GM23338 (cell line): ENCODE measurements around the gene CYP4F2. TPM values are rescaled to one million over a fixed set of nuclear protein-coding genes. Genes with fewer than 3 reads are reported as not detected.

ENCODE experiments used
- ATAC-seq: fragments of 200-7000 bp; cut with Tn5 transposase; 3 replicates; pipeline ENCODE4 v1.9.1; 2020
- DNase-seq: peaks from one replicate; pipeline ENCODE4 v3.0.0-alpha.2; 2015; ENCODE audit warnings: low spot score
- H2AFZ ChIP-seq: fragments of 200-600 bp; sonication (generic); 2 replicates; pipeline ENCODE4 v1.8.0; 2016; ENCODE audit warnings: antibody characterized with exemption, mild to moderate bottlenecking, moderate library complexity
- H3F3A ChIP-seq: fragments of 200-600 bp; sonication (generic); replicated peaks from 2 replicates; pipeline ENCODE4 v1.8.0; 2017; ENCODE audit warnings: antibody characterized with exemption, mixed run types, low read depth
- H3K27ac ChIP-seq: fragments of 200-600 bp; sonication (generic); 2 replicates; pipeline ENCODE4 v1.6.1; 2016; ENCODE audit warnings: low read depth
- H3K27me3 ChIP-seq: fragments of 200-600 bp; sonication (generic); 2 replicates; pipeline ENCODE4 v1.8.0; 2016; ENCODE audit warnings: mild to moderate bottlenecking, mixed run types, moderate library complexity; ENCODE audit not compliant: insufficient read depth
- H3K36me3 ChIP-seq: fragments of 200-600 bp; sonication (generic); 2 replicates; pipeline ENCODE4 v1.8.0; 2016; ENCODE audit warnings: mild to moderate bottlenecking; ENCODE audit not compliant: insufficient read depth
- H3K4me1 ChIP-seq: fragments of 200-600 bp; sonication (generic); 2 replicates; pipeline ENCODE4 v1.8.0; 2016; ENCODE audit warnings: mild to moderate bottlenecking, moderate library complexity; ENCODE audit not compliant: insufficient read depth
- H3K4me2 ChIP-seq: fragments of 200-600 bp; sonication (generic); 2 replicates; pipeline ENCODE4 v1.7.1; 2017; ENCODE audit warnings: mixed run types
- H3K4me3 ChIP-seq: fragments of 200-600 bp; sonication (generic); 2 replicates; pipeline ENCODE4 v1.6.1; 2016; ENCODE audit warnings: mixed run types
- H3K79me2 ChIP-seq: fragments of 200-600 bp; sonication (generic); replicated peaks from 2 replicates; pipeline ENCODE4 v1.8.0; 2017; ENCODE audit warnings: mild to moderate bottlenecking; ENCODE audit not compliant: insufficient read depth
- H3K9me2 ChIP-seq: fragments of 200-600 bp; sonication (generic); 2 replicates; pipeline ENCODE4 v1.8.0; 2017; ENCODE audit not compliant: insufficient read depth
- H4K20me1 ChIP-seq: fragments of 200-600 bp; sonication (generic); replicated peaks from 2 replicates; pipeline ENCODE4 v1.8.0; 2017; ENCODE audit warnings: mild to moderate bottlenecking; ENCODE audit not compliant: insufficient read depth
- H3K27ac Mint-ChIP-seq: 2 replicates; pipeline ENCODE4 v1.8.0; 2020; ENCODE audit warnings: inconsistent platforms, mild to moderate bottlenecking, moderate library complexity, mixed read lengths
- H3K27me3 Mint-ChIP-seq: 3 replicates; pipeline ENCODE4 v1.8.0; 2022; ENCODE audit warnings: low read depth, mild to moderate bottlenecking, moderate library complexity, mixed read lengths, inconsistent platforms; ENCODE audit not compliant: insufficient read depth, poor library complexity
- H3K36me3 Mint-ChIP-seq: 3 replicates; pipeline ENCODE4 v1.8.0; 2021; ENCODE audit warnings: low read depth, mild to moderate bottlenecking, inconsistent platforms, moderate library complexity, mixed read lengths
- H3K4me1 Mint-ChIP-seq: 3 replicates; pipeline ENCODE4 v1.8.0; 2020; ENCODE audit warnings: mild to moderate bottlenecking, inconsistent platforms, mixed read lengths
- H3K4me3 Mint-ChIP-seq: 3 replicates; pipeline ENCODE4 v1.8.0; 2021; ENCODE audit warnings: moderate library complexity, mild to moderate bottlenecking, inconsistent platforms, mixed read lengths
- H3K9me3 Mint-ChIP-seq: 3 replicates; pipeline ENCODE4 v1.8.0; 2020; ENCODE audit warnings: moderate library complexity, mild to moderate bottlenecking, inconsistent platforms, mixed read lengths
- CREB1 ChIP-seq: fragments of 250-450 bp; sonication (Bioruptor Pico); IDR thresholded peaks from 2 replicates; pipeline ENCODE4 v1.5.0; 2020; ENCODE audit warnings: low read depth, mild to moderate bottlenecking, moderate library complexity
- EZH2 ChIP-seq: fragments of 200-600 bp; sonication (generic); IDR thresholded peaks from one replicate; pipeline ENCODE4 v1.8.0; 2017; ENCODE audit warnings: antibody characterized with exemption, mild to moderate bottlenecking, low read depth; ENCODE audit not compliant: unreplicated experiment
- EZH2phosphoT487 ChIP-seq: fragments of 200-600 bp; sonication (generic); IDR thresholded peaks from one replicate; pipeline ENCODE4 v1.8.1; 2018; ENCODE audit warnings: antibody characterized with exemption; ENCODE audit not compliant: unreplicated experiment
- JUNB ChIP-seq: IDR thresholded peaks from one replicate; pipeline ENCODE4 v1.6.1; 2016; ENCODE audit warnings: antibody characterized with exemption; ENCODE audit not compliant: unreplicated experiment
- NANOG ChIP-seq: IDR thresholded peaks from 2 replicates; pipeline ENCODE4 v1.6.1; 2016; ENCODE audit warnings: antibody characterized with exemption, borderline replicate concordance
- STAT1 ChIP-seq: IDR thresholded peaks from one replicate; pipeline ENCODE4 v1.6.1; 2016; ENCODE audit warnings: antibody characterized with exemption; ENCODE audit not compliant: unreplicated experiment
- ZNF114 ChIP-seq: fragments of 250-450 bp; sonication (Bioruptor Pico); IDR thresholded peaks from 2 replicates; pipeline ENCODE4 v1.5.0; 2020; ENCODE audit warnings: mild to moderate bottlenecking, moderate library complexity
- polyA plus RNA-seq: library from polyadenylated mRNA; unstranded; fragments of >200 nt; fragmentation: Nextera tagmentation; extraction: Ambion mirVana; gene quantifications from 2 replicates; pipeline ENCODE4 v1.2.1, GENCODE V29; 2016
- total RNA-seq: library from RNA; depleted of rRNA; stranded (reverse); fragments of >200 nt; shearing (Covaris generic); gene quantifications from 2 replicates; pipeline ENCODE4 v1.2.3, GENCODE V29; 2014
- TF ChIP-seq, protein P1 (sequence below): IDR thresholded peaks from 2 replicates; pipeline ENCODE4 v1.6.1; 2016; ENCODE audit warnings: antibody characterized with exemption
- TF ChIP-seq, protein P2 (sequence below), 2 experiments: fragments of 200-600 bp in 1 of 2; sonication (generic) in 1 of 2; conservative IDR thresholded peaks; 2 replicates each; pipeline versions ENCODE4 v1.5.1 to v1.6.1; 2016 to 2017; ENCODE audit warnings: antibody characterized with exemption in 2 of 2, low read depth in 2 of 2, mild to moderate bottlenecking in 2 of 2, moderate library complexity in 1 of 2
- TF ChIP-seq, protein P3 (sequence below): fragments of 250-450 bp; sonication (Bioruptor Pico); IDR thresholded peaks from 2 replicates; pipeline ENCODE4 v1.5.0; 2020; ENCODE audit warnings: mild to moderate bottlenecking, moderate library complexity
- TF ChIP-seq, protein P4 (sequence below): IDR thresholded peaks from one replicate; pipeline ENCODE4 v1.6.1; 2018; ENCODE audit warnings: antibody characterized with exemption; ENCODE audit not compliant: unreplicated experiment

The CYP4F2 gene
- total and polyA plus RNA-seq, 2 experiments from 2014 or later = not detected

GRCh38 chr19:15913830-15914229 lies 16.0 kb upstream of the CYP4F2 start:
- 0 out of 2 replicates have a peak, but pooled peaks cover 5% of the 10 kb centered on the region for H3K36me3 ChIP-seq
- H3K4me1 ChIP-seq = no peaks in the 10 kb centered on the region
- no peak overlapping the region for H3K4me3 Mint-ChIP-seq
- H3K4me1 Mint-ChIP-seq = no peaks in the 10 kb centered on the region
- no peaks in the 10 kb centered on the region for H3F3A ChIP-seq
- TF ChIP-seq STAT1 (no peak), JUNB (no peak), EZH2 (no peak), NANOG (no peak), ZNF114 (CRISPR knock-in tag) (no peak), EZH2phosphoT487 (no peak), CREB1 (CRISPR knock-in tag) (no peak)
- TF ChIP-seq, protein P1, sequence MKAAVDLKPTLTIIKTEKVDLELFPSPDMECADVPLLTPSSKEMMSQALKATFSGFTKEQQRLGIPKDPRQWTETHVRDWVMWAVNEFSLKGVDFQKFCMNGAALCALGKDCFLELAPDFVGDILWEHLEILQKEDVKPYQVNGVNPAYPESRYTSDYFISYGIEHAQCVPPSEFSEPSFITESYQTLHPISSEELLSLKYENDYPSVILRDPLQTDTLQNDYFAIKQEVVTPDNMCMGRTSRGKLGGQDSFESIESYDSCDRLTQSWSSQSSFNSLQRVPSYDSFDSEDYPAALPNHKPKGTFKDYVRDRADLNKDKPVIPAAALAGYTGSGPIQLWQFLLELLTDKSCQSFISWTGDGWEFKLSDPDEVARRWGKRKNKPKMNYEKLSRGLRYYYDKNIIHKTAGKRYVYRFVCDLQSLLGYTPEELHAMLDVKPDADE = no peak
- TF ChIP-seq, protein P2, sequence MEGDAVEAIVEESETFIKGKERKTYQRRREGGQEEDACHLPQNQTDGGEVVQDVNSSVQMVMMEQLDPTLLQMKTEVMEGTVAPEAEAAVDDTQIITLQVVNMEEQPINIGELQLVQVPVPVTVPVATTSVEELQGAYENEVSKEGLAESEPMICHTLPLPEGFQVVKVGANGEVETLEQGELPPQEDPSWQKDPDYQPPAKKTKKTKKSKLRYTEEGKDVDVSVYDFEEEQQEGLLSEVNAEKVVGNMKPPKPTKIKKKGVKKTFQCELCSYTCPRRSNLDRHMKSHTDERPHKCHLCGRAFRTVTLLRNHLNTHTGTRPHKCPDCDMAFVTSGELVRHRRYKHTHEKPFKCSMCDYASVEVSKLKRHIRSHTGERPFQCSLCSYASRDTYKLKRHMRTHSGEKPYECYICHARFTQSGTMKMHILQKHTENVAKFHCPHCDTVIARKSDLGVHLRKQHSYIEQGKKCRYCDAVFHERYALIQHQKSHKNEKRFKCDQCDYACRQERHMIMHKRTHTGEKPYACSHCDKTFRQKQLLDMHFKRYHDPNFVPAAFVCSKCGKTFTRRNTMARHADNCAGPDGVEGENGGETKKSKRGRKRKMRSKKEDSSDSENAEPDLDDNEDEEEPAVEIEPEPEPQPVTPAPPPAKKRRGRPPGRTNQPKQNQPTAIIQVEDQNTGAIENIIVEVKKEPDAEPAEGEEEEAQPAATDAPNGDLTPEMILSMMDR (conservative IDR thresholded peaks at IDR 0.05; ENCODE audit: low read depth in 2 of 2) = no peak
- TF ChIP-seq, protein P3, sequence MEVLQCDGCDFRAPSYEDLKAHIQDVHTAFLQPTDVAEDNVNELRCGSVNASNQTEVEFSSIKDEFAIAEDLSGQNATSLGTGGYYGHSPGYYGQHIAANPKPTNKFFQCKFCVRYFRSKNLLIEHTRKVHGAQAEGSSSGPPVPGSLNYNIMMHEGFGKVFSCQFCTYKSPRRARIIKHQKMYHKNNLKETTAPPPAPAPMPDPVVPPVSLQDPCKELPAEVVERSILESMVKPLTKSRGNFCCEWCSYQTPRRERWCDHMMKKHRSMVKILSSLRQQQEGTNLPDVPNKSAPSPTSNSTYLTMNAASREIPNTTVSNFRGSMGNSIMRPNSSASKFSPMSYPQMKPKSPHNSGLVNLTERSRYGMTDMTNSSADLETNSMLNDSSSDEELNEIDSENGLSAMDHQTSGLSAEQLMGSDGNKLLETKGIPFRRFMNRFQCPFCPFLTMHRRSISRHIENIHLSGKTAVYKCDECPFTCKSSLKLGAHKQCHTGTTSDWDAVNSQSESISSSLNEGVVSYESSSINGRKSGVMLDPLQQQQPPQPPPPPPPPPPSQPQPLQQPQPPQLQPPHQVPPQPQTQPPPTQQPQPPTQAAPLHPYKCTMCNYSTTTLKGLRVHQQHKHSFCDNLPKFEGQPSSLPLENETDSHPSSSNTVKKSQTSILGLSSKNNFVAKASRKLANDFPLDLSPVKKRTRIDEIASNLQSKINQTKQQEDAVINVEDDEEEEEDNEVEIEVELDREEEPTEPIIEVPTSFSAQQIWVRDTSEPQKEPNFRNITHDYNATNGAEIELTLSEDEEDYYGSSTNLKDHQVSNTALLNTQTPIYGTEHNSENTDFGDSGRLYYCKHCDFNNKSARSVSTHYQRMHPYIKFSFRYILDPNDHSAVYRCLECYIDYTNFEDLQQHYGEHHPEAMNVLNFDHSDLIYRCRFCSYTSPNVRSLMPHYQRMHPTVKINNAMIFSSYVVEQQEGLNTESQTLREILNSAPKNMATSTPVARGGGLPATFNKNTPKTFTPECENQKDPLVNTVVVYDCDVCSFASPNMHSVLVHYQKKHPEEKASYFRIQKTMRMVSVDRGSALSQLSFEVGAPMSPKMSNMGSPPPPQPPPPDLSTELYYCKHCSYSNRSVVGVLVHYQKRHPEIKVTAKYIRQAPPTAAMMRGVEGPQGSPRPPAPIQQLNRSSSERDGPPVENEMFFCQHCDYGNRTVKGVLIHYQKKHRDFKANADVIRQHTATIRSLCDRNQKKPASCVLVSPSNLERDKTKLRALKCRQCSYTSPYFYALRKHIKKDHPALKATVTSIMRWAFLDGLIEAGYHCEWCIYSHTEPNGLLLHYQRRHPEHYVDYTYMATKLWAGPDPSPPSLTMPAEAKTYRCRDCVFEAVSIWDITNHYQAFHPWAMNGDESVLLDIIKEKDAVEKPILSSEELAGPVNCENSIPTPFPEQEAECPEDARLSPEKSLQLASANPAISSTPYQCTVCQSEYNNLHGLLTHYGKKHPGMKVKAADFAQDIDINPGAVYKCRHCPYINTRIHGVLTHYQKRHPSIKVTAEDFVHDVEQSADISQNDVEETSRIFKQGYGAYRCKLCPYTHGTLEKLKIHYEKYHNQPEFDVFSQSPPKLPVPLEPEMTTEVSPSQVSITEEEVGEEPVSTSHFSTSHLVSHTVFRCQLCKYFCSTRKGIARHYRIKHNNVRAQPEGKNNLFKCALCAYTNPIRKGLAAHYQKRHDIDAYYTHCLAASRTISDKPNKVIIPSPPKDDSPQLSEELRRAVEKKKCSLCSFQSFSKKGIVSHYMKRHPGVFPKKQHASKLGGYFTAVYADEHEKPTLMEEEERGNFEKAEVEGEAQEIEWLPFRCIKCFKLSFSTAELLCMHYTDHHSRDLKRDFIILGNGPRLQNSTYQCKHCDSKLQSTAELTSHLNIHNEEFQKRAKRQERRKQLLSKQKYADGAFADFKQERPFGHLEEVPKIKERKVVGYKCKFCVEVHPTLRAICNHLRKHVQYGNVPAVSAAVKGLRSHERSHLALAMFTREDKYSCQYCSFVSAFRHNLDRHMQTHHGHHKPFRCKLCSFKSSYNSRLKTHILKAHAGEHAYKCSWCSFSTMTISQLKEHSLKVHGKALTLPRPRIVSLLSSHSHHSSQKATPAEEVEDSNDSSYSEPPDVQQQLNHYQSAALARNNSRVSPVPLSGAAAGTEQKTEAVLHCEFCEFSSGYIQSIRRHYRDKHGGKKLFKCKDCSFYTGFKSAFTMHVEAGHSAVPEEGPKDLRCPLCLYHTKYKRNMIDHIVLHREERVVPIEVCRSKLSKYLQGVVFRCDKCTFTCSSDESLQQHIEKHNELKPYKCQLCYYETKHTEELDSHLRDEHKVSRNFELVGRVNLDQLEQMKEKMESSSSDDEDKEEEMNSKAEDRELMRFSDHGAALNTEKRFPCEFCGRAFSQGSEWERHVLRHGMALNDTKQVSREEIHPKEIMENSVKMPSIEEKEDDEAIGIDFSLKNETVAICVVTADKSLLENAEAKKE (CRISPR knock-in tag) = no peak
- TF ChIP-seq, protein P4, sequence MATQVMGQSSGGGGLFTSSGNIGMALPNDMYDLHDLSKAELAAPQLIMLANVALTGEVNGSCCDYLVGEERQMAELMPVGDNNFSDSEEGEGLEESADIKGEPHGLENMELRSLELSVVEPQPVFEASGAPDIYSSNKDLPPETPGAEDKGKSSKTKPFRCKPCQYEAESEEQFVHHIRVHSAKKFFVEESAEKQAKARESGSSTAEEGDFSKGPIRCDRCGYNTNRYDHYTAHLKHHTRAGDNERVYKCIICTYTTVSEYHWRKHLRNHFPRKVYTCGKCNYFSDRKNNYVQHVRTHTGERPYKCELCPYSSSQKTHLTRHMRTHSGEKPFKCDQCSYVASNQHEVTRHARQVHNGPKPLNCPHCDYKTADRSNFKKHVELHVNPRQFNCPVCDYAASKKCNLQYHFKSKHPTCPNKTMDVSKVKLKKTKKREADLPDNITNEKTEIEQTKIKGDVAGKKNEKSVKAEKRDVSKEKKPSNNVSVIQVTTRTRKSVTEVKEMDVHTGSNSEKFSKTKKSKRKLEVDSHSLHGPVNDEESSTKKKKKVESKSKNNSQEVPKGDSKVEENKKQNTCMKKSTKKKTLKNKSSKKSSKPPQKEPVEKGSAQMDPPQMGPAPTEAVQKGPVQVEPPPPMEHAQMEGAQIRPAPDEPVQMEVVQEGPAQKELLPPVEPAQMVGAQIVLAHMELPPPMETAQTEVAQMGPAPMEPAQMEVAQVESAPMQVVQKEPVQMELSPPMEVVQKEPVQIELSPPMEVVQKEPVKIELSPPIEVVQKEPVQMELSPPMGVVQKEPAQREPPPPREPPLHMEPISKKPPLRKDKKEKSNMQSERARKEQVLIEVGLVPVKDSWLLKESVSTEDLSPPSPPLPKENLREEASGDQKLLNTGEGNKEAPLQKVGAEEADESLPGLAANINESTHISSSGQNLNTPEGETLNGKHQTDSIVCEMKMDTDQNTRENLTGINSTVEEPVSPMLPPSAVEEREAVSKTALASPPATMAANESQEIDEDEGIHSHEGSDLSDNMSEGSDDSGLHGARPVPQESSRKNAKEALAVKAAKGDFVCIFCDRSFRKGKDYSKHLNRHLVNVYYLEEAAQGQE = no peak
- peaks cover 92% of the 10 kb centered on the region for H3K9me3 Mint-ChIP-seq
- no peak for DNase-seq
- ATAC-seq = no peak
- no peak overlapping the region for H3K27ac Mint-ChIP-seq
- H3K36me3 Mint-ChIP-seq = peaks cover 22% of the 10 kb centered on the region
- no peaks in the 10 kb centered on the region for H4K20me1 ChIP-seq
- no peak overlapping the region for H2AFZ ChIP-seq
- H3K4me2 ChIP-seq = no peak overlapping the region
- no peaks in the 10 kb centered on the region for H3K27me3 ChIP-seq
- H3K27ac ChIP-seq = no peak overlapping the region
- no peak overlapping the region for H3K4me3 ChIP-seq
- H3K27me3 Mint-ChIP-seq = peaks cover 3% of the 10 kb centered on the region
- no peaks in the 10 kb centered on the region for H3K9me2 ChIP-seq
- H3K79me2 ChIP-seq = no peaks in the 10 kb centered on the region
